8988T (cell line): ENCODE results near the gene KLHL33.

ENCODE experiments used
- DNase-seq: peaks from one replicate; pipeline ENCODE4 v3.0.0; 2011

KLHL33 gene

DNA sequence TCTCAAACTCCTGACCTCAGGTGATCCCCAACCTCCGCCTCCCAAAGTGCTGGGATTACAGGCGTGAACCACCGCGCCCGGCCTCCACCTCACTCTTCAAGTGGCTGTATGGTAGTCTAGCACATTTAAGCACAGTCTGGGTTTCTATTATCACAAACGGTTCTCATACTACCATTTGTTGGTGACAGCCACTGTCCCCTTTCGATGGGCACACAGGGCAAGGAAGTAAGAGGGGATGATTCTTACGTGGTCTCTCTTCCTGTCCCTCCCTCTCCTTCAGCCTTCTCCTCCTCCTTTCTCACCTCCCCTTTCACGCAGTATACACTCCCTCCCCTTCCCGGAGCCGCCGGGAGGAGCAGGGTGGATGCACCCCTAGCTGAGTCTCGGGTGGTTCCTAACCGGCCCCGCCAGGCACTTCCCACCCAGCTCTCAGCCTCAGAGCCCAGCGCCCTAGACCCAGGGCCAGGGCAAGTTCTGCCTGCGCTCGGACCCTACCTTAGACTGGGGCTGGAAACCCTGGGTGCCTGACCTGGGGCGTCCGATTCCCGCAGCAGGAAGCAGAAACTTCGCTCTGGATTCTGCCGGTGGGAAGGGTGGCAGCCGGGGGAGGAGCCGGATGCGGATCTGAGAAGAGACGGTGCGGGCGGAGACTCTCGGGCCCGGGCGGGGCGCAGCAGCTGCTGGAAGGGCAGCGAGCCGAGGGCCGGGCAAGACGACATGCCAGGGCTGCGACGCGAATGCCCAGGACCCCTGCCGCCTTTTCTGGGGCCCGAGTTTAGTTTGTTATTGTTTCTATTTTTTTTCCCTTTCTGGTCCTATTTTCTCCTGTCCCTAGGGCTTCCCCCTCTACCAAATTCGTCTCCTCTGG is 22.9 kb downstream of the KLHL33 start, which contains the start of gene TEP1:
Gene TEP1, minus strand, starts transcription at position 626 of the 868 bp plus-strand sequence. CDS start 5,062 bp downstream, outside the sequence.
- DNase-seq = peak; percentile 39

- DNase-seq = no peak
Measured at GRCh38 chr14:20412411-20412810, 23.6 kb downstream of the KLHL33 start.

DNA sequence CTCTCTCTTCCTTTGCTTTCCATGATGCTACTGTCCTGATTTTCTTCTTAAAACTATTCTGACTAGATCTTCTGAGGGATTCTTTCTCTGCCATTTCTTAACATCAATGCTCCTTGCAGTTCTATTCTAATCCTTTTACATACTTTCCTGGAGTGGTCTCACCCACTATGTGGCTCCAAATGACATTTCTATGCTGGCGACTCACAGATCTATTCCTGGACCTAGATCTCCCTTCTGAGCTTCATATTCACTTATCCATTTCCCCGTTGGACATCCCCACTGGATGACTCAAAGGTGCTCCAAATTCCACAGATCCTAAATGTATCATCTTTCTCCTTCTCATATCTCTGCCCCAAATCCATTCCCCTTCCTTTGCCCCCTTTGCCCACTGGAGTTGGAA is 26.7 kb downstream of the KLHL33 start:
- DNase-seq = no peak

DNA sequence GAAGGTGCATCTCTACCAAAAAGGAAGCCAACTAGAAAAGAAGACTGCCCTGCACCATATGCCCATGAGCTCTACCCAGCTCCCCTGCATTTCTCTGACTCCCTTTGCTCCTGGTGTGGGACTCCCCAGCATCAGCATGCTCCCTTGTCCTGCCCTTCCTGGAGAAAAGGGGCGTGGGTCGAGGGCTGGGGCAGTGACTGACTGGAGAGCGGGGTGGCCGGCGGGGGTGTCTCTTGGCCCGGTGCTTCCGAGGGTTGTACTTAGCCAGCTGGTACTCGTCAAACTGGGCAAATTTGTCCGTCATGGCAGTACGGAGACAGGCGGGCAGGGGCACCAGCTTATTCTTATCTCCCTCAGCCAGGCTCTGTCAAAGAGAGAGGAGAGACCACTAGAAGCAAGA is 32.4 kb downstream of the KLHL33 start:
- no peak for DNase-seq

- no peak for DNase-seq
Measured at GRCh38 chr14:20400965-20401593, 34.9 kb downstream of the KLHL33 start.

DNA sequence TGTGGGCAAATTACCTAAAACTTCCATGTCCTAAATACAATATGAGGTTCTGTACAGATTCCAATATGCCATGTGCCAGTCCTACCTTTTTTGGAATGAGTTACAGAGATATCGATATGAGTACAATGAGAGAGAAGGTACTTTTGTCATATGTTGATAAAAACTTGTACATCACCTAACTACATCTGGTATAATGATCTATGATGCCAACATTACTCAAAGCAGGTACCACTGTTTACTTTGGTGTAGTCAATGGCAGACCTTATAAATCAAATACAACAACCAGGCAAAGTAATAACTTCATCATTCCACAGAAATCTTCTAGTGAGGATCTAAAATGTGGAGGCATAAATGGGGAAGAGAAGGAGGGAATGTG is 35.4 kb downstream of the KLHL33 start:
- DNase-seq = no peak

- DNase-seq = no peak
Measured at GRCh38 chr14:20397511-20397910, 38.5 kb downstream of the KLHL33 start.

- DNase-seq = no peak
Measured at GRCh38 chr14:20391505-20391904, 44.5 kb downstream of the KLHL33 start.

DNA sequence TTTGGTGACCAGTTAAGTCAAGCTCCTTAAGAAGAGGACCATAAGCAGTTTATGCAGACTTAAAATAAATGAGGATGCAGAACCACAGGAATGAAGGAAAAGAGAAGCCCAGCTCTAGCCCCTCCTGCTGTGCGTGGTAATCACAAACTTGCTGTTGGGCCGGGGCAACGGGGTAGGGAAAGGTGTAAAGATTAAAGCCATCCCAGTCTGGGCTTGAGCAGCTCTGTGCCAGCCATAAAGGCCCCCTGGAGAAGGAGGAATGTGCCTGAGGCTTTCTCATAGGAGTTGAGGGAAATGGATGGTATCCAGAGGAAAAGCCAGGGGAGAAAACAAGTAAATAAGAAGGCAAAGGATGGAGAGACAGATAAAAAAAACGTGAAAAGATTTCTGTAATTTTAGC is 47.8 kb downstream of the KLHL33 start:
- DNase-seq = no peak

GRCh38 chr14:20387576-20387975 is 48.4 kb downstream of the KLHL33 start:
- no peak for DNase-seq

GRCh38 chr14:20386276-20386855 is 49.6 kb downstream of the KLHL33 start:
- DNase-seq = no peak

GRCh38 chr14:20384886-20385285 is 51.1 kb downstream of the KLHL33 start:
- no peak for DNase-seq

- DNase-seq = no peak
Measured at GRCh38 chr14:20384321-20384720, 51.6 kb downstream of the KLHL33 start.

- no peak for DNase-seq
Measured at GRCh38 chr14:20383636-20384035, 52.3 kb downstream of the KLHL33 start.

DNA sequence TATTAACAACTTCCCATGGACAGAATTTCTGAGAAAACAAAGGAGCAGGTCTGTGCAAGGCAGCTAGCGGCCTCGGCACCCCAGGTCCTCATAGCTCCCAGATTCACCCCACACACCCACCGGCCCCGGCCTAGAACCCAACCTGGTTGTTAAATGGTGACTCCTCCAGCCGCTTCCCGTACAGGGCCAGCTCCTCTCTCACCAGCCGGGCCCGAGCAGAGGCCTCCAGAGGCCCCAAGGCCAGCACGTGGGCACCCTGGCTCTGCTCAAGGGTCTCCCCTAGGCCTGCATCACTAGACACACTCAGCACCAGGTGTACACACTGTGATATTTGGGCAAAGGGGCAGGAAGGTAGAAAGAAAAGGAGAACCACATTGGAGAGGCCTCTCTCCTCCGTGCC is 52.9 kb downstream of the KLHL33 start:
- no peak for DNase-seq

- no peak for DNase-seq
Measured at GRCh38 chr14:20382526-20382925, 53.4 kb downstream of the KLHL33 start.

DNA sequence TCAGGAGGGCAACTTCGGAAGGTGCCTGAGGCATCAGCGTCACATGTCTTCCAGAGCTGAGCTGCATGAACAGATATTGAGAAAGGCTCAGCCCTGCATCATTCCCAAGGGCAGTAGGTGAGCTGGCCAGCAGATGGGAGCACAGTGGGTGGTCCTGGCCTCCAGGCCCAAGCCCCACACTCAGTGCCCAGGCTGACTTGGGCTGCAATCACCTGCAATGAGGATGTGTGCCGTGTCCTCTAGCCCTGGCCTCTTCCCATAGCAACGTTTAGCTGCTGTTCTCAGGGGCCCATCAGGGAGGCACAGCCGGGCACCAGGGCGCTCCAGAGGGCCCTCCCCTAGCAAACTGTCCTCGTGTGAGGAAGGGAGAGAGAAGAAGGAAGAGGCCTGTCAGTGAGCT is 54.6 kb downstream of the KLHL33 start:
- no peak for DNase-seq

DNA sequence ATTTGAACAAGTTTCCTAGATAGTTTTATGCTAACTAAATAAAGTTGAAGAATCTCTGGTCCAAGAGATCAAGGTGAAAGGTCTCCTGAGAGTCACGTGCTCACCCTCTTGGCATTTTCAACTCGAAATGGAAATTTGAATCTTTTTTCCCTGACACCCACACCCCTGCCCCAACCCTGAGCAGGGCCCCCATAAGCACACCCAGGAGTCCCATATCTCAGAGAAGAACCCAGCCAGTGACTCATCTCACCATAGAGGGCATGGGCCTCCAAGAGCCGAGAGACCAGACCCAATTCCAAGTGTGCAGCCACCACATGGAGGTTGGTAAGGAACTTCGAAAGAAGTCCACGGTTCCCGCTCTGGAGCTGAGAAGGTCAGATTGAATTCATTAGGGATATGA is 55.3 kb downstream of the KLHL33 start:
- DNase-seq = no peak

GRCh38 chr14:20379743-20380142 is 56.2 kb downstream of the KLHL33 start:
- DNase-seq = no peak

- no peak for DNase-seq
Measured at GRCh38 chr14:20377171-20377570, 58.8 kb downstream of the KLHL33 start.

DNA sequence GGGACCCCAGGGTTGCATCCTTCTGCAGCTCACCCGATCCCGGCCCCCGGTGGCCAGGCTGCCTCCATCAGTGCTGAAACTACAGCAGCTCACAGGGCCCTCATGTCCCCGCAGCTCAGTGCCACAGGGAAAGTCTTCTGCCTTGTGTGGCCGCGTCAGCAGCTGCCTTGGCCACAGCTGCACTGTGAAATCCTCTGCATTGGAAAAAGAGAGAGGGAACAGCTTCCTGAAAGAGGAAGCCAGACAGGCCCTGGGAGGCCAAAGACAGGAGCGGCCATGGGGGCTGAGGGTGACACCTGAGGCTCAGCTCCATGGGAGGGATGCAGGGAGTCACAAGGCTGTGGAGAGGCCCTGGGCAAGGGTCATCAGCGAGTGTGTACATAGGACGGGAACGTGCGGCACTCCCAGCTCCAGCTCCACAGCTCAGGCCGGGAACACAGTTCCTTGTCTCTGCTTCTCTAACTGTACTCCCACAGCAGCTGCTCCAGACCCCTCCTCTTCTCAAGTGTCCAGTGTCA is 59.8 kb downstream of the KLHL33 start:
- DNase-seq = no peak
